Activated gamma-delta T cell (primary cell): ENCODE measurements around the gene SYT9.

Source experiments
- DNase-seq: peaks from one replicate; lab custom pipeline; 2025; lab: John Stamatoyannopoulos, UW
- total RNA-seq, 2 donors: gene quantifications; one replicate each; lab custom pipeline; 2026; lab: John Stamatoyannopoulos, UW

Gene SYT9
- total RNA-seq: 0 to 0.04 reads per million in 2 donors

GRCh38 chr11:7251836-7252682, at the start of gene SYT9:
Gene SYT9, plus strand, starts transcription at chr11:7251904. Its CDS starts 283 bp downstream, at chr11:7252187.
- DNase-seq: no peak

GRCh38 chr11:7202412-7202811, 49.3 kb upstream of the SYT9 start:
- no peak for DNase-seq

- DNase-seq: no peak
Observed at GRCh38 chr11:7204778-7205177, 46.9 kb upstream of the SYT9 start.

GRCh38 chr11:7208391-7208790, 43.3 kb upstream of the SYT9 start:
- DNase-seq: no peak

- DNase-seq: no peak
Observed at GRCh38 chr11:7219491-7219890, 32.2 kb upstream of the SYT9 start.

- DNase-seq: no peak
Observed at GRCh38 chr11:7220636-7221035, 31.1 kb upstream of the SYT9 start.

GRCh38 chr11:7222619-7223018, 29.1 kb upstream of the SYT9 start:
- no peak for DNase-seq

GRCh38 chr11:7239877-7240276, 11.8 kb upstream of the SYT9 start:
- DNase-seq: no peak

- DNase-seq: no peak
Observed at GRCh38 chr11:7245341-7245740, 6.4 kb upstream of the SYT9 start.

- DNase-seq: no peak
Observed at GRCh38 chr11:7246179-7246578, 5.5 kb upstream of the SYT9 start.

- no peak for DNase-seq
Observed at GRCh38 chr11:7250166-7250565, 1.5 kb upstream of the SYT9 start.

GRCh38 chr11:7251487-7251835, 243 bp upstream of the SYT9 start:
- no peak for DNase-seq

- no peak for DNase-seq
Observed at GRCh38 chr11:7252683-7253213, 1.0 kb downstream of the SYT9 start.

GRCh38 chr11:7253800-7254199, 2.1 kb downstream of the SYT9 start:
- DNase-seq: no peak

- no peak for DNase-seq
Observed at GRCh38 chr11:7254731-7255291, 3.1 kb downstream of the SYT9 start.

- DNase-seq: no peak
Observed at GRCh38 chr11:7256943-7257342, 5.2 kb downstream of the SYT9 start.

- no peak for DNase-seq
Observed at GRCh38 chr11:7257724-7258123, 6.0 kb downstream of the SYT9 start.

GRCh38 chr11:7261578-7261977, 9.9 kb downstream of the SYT9 start:
- no peak for DNase-seq

GRCh38 chr11:7262672-7263071, 11.0 kb downstream of the SYT9 start:
- no peak for DNase-seq

GRCh38 chr11:7263842-7264241, 12.1 kb downstream of the SYT9 start:
- no peak for DNase-seq

GRCh38 chr11:7268758-7269157, 17.1 kb downstream of the SYT9 start:
- DNase-seq: no peak

- no peak for DNase-seq
Observed at GRCh38 chr11:7270233-7270865, 18.6 kb downstream of the SYT9 start.

GRCh38 chr11:7272373-7272772, 20.7 kb downstream of the SYT9 start:
- DNase-seq: no peak
